Left renal pelvis (tissue), 4 donors: ENCODE data around the gene NCAPH2. TPM values are rescaled to one million over a fixed set of nuclear protein-coding genes. Genes with fewer than 3 reads are reported as not detected.

Source experiments
- DNase-seq, 4 donors: peaks; one replicate each; pipeline ENCODE4 v3.0.0-alpha.2; 2013; ENCODE audit warnings: low read depth in 4 of 4, low spot score in 3 of 4
- polyA plus RNA-seq, 4 donors: library from polyadenylated mRNA; unstranded; fragments of 120-200 nt; gene quantifications; one replicate each; pipeline ENCODE4 v1.2.1, GENCODE V29; 2013; ENCODE audit not compliant: insufficient read length in 4 of 4

The NCAPH2 gene
- polyA plus RNA-seq, 4 donors = 39.7 to 54.3 (median 43.9) TPM

- no peak for DNase-seq
Observed at GRCh38 chr22:50473855-50474671, 34.0 kb upstream of the NCAPH2 start.

DNA sequence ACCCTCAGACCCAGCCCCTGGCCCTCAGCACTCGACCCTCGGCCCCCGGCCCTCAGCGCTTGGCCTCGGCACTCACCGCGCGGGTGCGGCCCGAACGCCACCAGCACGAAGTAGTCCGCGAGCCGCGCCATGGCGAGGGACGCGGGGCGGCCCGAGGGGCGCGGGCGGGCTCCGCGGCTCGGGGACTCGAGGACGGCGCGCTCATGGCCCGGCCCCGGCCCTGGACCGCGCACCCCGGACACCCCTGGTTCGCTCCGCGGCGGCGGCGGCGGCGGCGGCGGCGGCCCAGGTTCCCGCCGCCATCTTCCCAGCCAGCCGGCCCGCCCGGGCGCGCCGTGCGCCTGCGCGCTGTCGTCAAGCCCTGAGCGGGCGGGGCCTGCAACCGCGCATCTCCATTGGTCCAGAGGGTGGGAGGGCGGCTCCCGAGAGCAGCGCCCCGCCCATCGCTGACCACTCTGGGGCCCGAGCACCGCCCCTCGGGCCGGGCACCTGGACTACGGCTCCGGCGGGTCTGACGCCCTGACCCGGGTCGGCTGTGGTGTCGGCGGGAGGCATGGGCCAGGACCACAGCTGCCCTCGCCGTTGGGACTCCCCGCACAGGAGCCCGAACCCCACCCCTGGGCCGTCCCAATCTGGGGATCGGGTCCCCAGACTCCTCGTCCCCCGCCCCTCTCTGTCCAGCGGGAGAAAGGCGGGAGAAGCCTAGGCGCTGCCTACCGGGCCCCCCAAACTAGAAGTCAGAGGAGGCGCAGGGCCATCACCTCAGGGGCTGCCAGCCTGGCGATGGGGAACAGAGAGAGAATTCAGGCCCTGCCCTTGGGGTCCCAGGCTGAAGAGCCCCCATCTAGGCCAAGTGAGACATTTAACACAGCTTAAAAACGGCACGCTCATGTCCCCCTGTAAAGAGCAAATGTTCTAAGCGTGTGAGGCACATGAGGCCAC, 33.0 kb upstream of the NCAPH2 start, which contains the start of gene SBF1:
Gene SBF1 (minus strand): TSS at position 326 of the 942 bp plus-strand sequence. CDS start 195 bp downstream, at position 131.
- DNase-seq = peak; percentile 73 to 87 (median 84)

DNA sequence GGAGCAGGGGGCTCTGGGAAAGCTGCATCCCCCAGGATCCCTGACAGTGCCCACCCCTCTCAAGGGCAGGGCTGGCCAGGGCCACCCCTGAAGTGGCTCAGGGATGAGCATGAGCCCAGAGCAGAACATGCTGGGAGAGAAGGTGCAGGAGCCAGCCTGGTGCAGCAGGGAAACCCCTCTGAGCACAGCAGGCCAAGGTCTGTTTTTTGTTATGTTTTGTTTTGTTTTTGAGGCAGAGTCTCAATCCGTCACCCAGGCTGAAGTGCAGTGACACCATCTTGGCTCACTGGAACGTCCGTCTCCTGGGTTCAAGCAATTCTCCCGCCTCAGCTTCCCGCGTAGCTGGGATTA, 32.4 kb upstream of the NCAPH2 start:
- no peak for DNase-seq

DNA sequence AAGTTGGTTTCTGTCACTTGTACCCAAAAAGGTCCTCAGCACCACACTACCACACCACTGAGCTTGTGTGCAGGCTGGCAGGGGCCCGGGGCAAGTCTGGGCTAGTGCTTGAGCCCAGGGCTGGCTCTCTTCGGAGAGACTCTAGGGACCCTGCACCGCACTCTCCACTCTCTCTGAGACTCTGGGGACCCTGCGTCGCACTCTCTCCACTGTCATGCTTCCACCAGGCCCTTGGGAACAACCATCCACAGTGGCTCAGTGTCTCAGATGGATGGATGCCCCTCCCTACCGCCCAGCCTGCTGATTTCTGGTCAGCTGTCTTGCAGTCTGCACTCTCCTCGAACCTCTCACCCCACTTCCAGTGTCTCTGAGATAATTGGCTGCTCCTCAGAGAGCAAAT, 31.2 kb upstream of the NCAPH2 start:
- DNase-seq = no peak

DNA sequence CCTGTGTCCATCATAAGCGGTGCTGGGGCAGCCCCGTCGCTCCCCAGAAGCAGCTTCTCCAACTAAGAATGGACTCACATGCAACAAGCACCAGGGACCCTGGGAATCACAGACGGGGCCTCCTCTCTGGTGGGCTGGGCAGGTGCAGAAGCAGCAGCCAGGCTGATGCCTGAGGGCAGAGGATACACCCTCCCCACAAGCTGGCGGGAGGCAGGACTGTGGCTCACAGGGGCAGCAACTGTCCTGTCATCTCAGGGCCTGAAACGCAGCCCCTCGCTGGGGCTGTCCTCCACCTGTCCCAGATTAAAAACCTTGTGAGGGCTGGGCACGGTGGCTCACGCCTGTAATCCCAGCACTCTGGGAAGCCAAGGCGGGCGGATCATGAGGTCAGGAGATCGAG, 30.1 kb upstream of the NCAPH2 start:
- DNase-seq = no peak

DNA sequence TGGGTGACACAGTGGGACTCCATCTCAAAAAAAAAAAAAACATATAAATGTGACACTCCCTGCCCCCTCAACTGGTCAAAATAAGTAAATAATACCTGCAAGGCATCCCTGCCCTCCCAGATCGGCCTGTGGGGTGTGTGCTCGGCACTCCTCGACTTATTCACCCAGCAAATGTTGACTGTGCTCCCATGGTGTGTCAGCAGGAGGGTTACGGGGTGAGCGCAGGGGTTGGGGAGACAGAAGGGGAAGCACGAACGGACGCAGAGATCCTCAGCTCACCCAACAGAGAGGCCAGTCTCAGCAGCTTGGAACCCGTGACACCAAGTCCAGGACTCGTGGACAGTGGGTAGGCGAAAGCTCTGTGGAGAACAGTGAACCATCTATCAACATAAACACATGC, 28.3 kb upstream of the NCAPH2 start:
- DNase-seq = no peak

DNA sequence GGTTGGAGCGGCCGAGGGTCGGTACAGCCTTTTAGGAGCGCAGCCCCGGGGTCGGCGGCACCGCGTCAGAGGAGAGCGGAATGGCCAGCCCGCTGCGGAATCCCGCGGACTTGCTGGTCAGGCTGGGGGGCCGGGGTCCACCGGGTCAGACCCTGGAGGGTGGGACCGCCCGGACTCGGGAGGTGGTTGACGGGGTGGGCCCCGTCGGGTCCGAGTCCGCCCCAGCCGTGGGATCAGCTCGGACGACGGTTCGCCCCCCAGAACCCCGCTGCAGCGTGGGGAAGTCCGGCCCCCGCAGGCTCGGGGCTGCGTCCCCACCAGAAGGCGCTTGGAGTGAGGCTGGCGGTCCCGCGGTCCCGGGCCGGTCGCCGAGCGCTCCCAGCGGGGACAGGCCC, 27.0 kb upstream of the NCAPH2 start:
- DNase-seq = no peak

DNA sequence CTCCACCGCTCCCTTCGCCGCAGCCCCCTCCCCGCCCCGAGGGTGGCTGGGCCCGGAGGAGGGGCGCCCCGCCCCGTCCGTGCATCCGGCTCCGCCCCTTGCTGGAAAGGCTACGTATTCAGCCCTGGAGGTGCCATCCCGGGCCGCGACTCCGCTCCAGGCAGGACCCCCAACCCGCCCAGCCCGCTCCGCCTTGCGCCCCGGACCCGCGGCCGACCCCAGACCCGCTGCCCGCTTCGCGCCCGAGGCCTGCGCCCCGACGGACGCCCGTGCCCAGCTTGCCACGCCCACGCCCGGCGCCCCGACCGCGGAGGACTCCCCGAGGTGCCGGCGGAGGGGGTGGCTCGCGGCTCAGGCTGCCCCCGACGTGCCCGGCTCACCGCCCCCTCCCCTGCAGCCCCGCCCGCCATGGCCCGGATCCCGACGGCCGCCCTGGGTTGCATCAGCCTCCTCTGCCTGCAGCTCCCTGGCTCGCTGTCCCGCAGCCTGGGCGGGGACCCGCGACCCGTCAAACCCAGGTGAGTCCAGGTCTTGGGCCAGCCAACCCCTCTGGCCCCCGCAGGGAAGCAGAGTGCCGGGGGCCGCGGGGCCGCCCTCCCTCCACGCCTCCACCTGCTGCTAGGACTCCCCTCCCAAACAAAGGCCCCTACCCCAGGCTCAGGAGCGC, 26.5 kb upstream of the NCAPH2 start, which contains the start of gene ADM2:
Gene ADM2 (plus strand): TSS at position 104 of the 667 bp plus-strand sequence. CDS start 305 bp downstream, at position 409.
- no peak for DNase-seq

DNA sequence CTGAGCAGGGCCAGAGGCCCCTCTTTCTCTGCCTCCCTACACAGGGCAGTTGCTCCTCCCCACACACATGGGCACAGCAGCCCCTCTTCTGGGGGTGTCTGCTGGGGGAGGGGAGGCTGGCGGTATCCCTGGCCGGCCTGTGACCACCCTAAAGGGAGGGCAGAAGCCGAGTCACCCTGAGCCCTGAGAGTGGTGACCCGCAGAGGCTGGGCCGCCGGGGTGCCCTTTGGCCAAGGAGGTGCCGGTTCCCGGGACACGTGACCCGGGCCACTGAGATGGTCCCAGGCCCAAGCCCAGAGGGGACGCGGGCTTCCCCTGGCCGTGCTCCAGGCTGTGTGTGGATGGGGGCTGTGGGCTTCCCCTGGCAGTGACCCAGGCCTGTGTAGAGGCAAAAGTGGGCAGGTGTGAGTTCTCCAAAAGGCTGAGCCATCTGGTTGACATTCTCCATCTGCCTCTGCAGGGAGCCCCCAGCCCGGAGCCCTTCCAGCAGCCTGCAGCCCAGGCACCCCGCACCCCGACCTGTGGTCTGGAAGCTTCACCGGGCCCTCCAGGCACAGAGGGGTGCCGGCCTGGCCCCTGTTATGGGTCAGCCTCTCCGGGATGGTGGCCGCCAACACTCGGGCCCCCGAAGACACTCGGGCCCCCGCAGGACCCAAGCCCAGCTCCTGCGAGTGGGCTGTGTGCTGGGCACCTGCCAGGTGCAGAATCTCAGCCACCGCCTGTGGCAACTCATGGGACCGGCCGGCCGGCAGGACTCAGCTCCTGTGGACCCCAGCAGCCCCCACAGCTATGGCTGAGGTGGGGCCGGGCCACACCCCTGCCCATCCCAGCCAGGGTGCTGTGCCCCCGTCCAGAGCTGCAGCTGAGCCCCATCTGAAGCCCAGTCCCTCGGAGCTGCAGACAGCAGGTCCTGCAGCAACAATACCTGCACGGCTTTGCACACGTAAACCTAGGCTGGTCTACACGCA, 25.6 kb upstream of the NCAPH2 start:
- DNase-seq = no peak

GRCh38 chr22:50483106-50483505, 24.9 kb upstream of the NCAPH2 start:
- no peak for DNase-seq

DNA sequence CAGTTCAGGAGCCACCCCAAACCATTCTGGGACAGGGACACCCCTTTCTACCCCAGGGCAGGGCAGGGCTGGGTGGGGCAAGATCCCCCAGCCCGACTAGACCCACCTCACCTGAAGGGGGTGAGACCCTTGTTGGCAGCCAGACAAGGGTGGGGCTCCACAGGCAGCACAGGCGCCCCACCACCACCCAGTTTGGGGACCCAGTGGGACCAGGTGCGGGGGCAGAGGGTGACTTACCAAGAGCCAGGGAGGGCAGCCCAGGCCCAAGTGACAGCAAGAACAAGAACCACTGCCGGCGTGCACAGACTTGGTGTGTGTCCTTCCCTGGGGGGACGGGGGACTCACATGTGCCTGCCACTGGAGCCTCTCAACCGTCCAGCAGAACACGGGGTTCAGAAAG, 24.5 kb upstream of the NCAPH2 start:
- DNase-seq = no peak

- no peak for DNase-seq
Observed at GRCh38 chr22:50483977-50484853, 23.8 kb upstream of the NCAPH2 start.

- DNase-seq = no peak
Observed at GRCh38 chr22:50485221-50486131, 22.5 kb upstream of the NCAPH2 start.

- no peak for DNase-seq
Observed at GRCh38 chr22:50486561-50487289, 21.3 kb upstream of the NCAPH2 start, which contains the start of gene MIOX. MIOX (plus strand) TSS chr22:50486859; CDS start chr22:50486898, 39 bp downstream.

DNA sequence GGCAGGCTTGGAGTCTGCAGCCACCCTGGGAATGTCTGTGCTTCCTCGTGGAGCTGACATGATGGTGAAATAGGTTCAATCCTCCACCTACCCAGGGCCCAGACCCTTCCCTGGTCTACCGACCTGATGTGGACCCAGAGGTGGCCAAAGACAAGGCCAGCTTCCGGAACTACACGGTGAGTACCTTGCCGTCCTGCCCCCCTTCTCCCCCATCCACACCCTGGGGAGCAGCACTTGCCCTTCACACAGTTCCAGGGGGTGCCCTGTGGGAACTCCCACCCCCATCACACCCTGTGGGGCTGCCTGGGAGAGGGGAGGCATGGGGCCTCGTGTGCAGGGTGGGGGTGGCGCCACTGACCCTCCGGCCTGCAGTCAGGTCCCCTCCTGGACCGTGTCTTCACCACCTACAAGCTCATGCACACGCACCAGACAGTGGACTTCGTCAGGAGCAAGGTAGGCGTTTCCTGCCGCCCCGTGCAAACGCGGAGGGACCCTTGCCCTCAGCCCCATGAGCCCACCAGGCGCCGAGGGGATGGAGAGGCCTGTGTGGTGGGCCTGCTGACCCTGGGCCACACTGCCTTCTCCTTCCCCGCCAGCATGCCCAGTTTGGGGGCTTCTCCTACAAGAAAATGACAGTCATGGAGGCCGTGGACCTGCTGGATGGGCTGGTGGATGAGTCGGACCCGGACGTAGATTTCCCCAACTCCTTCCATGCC, 20.6 kb upstream of the NCAPH2 start:
- DNase-seq = no peak

DNA sequence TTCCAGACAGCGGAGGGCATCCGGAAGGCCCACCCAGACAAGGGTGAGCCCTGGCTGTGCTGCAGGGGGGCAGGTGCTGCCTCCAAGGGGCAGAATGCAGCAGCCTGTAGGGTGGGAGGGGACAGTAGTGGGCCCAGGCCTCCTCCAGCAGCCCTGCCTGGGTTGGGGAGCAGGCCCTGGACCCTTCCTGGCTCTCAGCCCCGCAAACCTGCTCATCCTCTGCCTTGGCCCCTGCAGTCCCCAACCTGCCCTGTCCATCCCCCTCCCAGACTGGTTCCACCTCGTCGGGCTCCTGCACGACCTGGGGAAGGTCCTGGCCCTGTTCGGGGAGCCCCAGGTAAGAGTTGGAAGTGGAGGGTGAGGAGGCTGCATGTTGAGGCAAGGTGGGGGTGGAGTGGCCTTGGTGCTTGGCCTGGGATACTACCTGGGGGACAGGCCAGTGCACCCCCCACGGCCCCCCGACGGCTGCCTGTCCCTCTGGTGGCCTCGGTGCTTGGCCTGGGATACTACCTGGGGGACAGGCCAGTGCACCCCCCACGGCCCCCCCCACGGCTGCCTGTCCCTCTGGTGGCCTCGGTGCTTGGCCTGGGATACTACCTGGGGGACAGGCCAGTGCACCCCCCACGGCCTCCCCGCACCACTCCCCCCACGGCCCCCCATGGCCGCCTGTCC, 19.9 kb upstream of the NCAPH2 start:
- no peak for DNase-seq
